ENCODE results near the gene OR6C4.
"Not testable (repeated sequence)": the region's sequence is repeated elsewhere in the genome, so short reads cannot be mapped to it uniquely, and the experiment has no call there.

The OR6C4 gene

GRCh38 chr12:55549302-55549701, at the start of gene OR6C4:
TSS of gene OR6C4 (plus strand) at chr12:55549602. CDS start at chr12:55551227, 1,625 bp downstream.
- no peak for TF ChIP-seq CTCF (IDR thresholded peaks at IDR 0.05; ENCODE audit: insufficient read depth, low read depth, low read length, missing control alignments)
- no peak for DNase-seq (ENCODE audit: low read depth)
- H3K4me3 ChIP-seq (ENCODE audit: low read length), result no peak within 1 kb of the TSS

GRCh38 chr12:55499810-55500252, 49.6 kb upstream of the OR6C4 start:
- no peak for DNase-seq (ENCODE audit: low read depth)
- no peak for TF ChIP-seq CTCF (IDR thresholded peaks at IDR 0.05; ENCODE audit: insufficient read depth, low read depth, low read length, missing control alignments)
- no peak overlapping the region for H3K4me3 ChIP-seq (ENCODE audit: low read length)

- DNase-seq (ENCODE audit: low read depth), result no peak
- no peak overlapping the region for H3K4me3 ChIP-seq (ENCODE audit: low read length)
- no peak for TF ChIP-seq CTCF (IDR thresholded peaks at IDR 0.05; ENCODE audit: insufficient read depth, low read depth, low read length, missing control alignments)
These were observed 47.8 kb upstream of the OR6C4 start for GRCh38 chr12:55501601-55502000.

GRCh38 chr12:55515696-55516095, 33.7 kb upstream of the OR6C4 start:
- TF ChIP-seq CTCF (IDR thresholded peaks at IDR 0.05; ENCODE audit: insufficient read depth, low read depth, low read length, missing control alignments), result peak; percentile 11
- H3K4me3 ChIP-seq (ENCODE audit: low read length), result no peak overlapping the region
- no peak for DNase-seq (ENCODE audit: low read depth)

GRCh38 chr12:55516391-55516790, 33.0 kb upstream of the OR6C4 start:
- TF ChIP-seq CTCF (IDR thresholded peaks at IDR 0.05; ENCODE audit: insufficient read depth, low read depth, low read length, missing control alignments), result no peak
- DNase-seq (ENCODE audit: low read depth), result no peak
- H3K4me3 ChIP-seq (ENCODE audit: low read length), result no peak overlapping the region

GRCh38 chr12:55548235-55548634, 1.2 kb upstream of the OR6C4 start:
- DNase-seq (ENCODE audit: low read depth); H3K4me3 ChIP-seq (ENCODE audit: low read length): not testable (repeated sequence)

GRCh38 chr12:55548756-55549155, 646 bp upstream of the OR6C4 start:
- no peak overlapping the region for H3K4me3 ChIP-seq (ENCODE audit: low read length)
- no peak for DNase-seq (ENCODE audit: low read depth)
- TF ChIP-seq CTCF (IDR thresholded peaks at IDR 0.05; ENCODE audit: insufficient read depth, low read depth, low read length, missing control alignments), result no peak

All from epithelial cell of esophagus (primary cell).